Suprapubic skin (tissue), 4 donors: ENCODE results near the gene HCFC1. TPM values are rescaled to one million over a fixed set of nuclear protein-coding genes. Genes with fewer than 3 reads are reported as not detected.

Source experiments
- DNase-seq, 2 donors: peaks; one replicate each; pipeline ENCODE4 v3.0.0-alpha.2; 2019; ENCODE audit warnings: low spot score in 2 of 2
- H3K27ac ChIP-seq: fragments of 200-600 bp; sonication (generic); one replicate; pipeline ENCODE4 v1.5.1; 2019
- H3K27me3 ChIP-seq: fragments of 200-600 bp; sonication (generic); one replicate; pipeline ENCODE4 v1.5.1; 2019
- H3K36me3 ChIP-seq: fragments of 200-600 bp; sonication (generic); one replicate; pipeline ENCODE4 v1.5.1; 2019
- H3K4me1 ChIP-seq: fragments of 200-600 bp; sonication (generic); one replicate; pipeline ENCODE4 v1.5.1; 2019
- H3K4me3 ChIP-seq: fragments of 200-600 bp; sonication (generic); one replicate; pipeline ENCODE4 v1.5.1; 2019; ENCODE audit warnings: mild to moderate bottlenecking
- H3K9me3 ChIP-seq: fragments of 200-600 bp; sonication (generic); one replicate; pipeline ENCODE4 v1.5.1; 2019
- EP300 ChIP-seq: sonication (generic); formaldehyde crosslinking; IDR thresholded peaks from one replicate; pipeline ENCODE4 v1.6.1; 2017; ENCODE audit warnings: antibody characterized with exemption
- POLR2A ChIP-seq, 2 donors: fragments of 450-650 bp; IDR thresholded peaks; one replicate each; pipeline ENCODE4 v1.6.1; 2017; ENCODE audit warnings: antibody characterized with exemption in 2 of 2, mild to moderate bottlenecking in 2 of 2, moderate library complexity in 2 of 2
- POLR2AphosphoS5 ChIP-seq, 3 donors: sonication (generic); formaldehyde crosslinking; IDR thresholded peaks; one replicate each; pipeline ENCODE4 v1.6.1; 2017; ENCODE audit warnings: antibody characterized with exemption in 3 of 3
- WGBS: methylation state at CpG from one replicate; pipeline ENCODE4 v1.1.5; 2018; 5-methylcytosine and 5-hydroxymethylcytosine counted together
- total RNA-seq, 4 donors: library from RNA; depleted of rRNA; stranded (reverse); fragments of >200 nt; gene quantifications; one replicate each; pipeline ENCODE4 v1.1.0, GENCODE V29; 2016
- TF ChIP-seq, protein P1 (sequence below), 2 donors: fragments of 200-600 bp in 1 of 2; fragments of 450-650 bp in 1 of 2; sonication (generic) in 1 of 2; IDR thresholded peaks; one replicate each; pipeline ENCODE4 v1.5.1; 2016 to 2019; ENCODE audit warnings: antibody characterized with exemption in 2 of 2, mild to moderate bottlenecking in 1 of 2, moderate library complexity in 1 of 2

HCFC1 gene
- total RNA-seq, 4 donors from 2014 or later = 51.9 to 72.2 (median 55.3) TPM

- no peaks in the 10 kb centered on the region for H3K27me3 ChIP-seq
- no peak overlapping the region for H3K4me3 ChIP-seq
- no peaks in the 10 kb centered on the region for H3K9me3 ChIP-seq
- no peak for DNase-seq
- no peak overlapping the region for H3K27ac ChIP-seq
- TF ChIP-seq POLR2A (IDR thresholded peaks at IDR 0.05) = no peak
- TF ChIP-seq, protein P1, sequence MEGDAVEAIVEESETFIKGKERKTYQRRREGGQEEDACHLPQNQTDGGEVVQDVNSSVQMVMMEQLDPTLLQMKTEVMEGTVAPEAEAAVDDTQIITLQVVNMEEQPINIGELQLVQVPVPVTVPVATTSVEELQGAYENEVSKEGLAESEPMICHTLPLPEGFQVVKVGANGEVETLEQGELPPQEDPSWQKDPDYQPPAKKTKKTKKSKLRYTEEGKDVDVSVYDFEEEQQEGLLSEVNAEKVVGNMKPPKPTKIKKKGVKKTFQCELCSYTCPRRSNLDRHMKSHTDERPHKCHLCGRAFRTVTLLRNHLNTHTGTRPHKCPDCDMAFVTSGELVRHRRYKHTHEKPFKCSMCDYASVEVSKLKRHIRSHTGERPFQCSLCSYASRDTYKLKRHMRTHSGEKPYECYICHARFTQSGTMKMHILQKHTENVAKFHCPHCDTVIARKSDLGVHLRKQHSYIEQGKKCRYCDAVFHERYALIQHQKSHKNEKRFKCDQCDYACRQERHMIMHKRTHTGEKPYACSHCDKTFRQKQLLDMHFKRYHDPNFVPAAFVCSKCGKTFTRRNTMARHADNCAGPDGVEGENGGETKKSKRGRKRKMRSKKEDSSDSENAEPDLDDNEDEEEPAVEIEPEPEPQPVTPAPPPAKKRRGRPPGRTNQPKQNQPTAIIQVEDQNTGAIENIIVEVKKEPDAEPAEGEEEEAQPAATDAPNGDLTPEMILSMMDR (IDR thresholded peaks at IDR 0.05) = no peak
- no peak for TF ChIP-seq POLR2AphosphoS5 (IDR thresholded peaks at IDR 0.05)
- no peak for TF ChIP-seq EP300
- peaks cover 2% of the 10 kb centered on the region for H3K4me1 ChIP-seq
- no peaks in the 10 kb centered on the region for H3K36me3 ChIP-seq
- WGBS = 77% methylated on average over 15 of the region's 37 CpGs
Measured at GRCh38 chrX:153909024-153909979, 62.3 kb downstream of the HCFC1 start.

DNA sequence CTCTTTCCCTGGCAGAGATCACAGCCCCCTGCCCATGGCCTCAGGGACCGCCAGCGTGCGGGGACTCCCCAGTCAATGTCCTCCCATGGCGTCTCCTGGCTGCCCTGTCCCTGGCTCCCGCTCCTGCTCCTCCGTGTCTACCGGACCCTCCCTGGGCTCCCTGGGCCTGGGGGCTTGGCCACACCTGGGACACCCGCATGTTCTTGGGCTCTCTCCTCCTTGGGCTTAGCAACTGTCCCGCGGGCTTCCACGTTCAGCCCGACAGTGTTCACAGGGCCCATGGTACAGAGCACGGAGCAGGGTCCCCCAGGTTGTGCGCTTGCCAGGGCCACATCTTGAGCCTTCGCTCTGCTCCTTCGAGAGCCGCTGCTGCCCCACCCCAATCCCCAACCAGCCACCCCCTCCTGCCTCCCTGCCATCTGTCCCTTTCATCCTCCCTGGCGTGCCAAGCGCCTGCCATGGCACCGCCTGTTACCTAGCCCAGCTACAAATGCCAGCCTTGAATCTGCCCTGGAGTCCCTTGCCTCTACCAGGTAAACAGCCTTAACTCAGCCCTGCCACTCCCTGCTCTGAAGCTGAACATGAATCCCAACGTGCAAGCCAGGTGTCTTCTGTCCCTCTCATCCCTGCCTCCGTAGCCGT, 63.3 kb downstream of the HCFC1 start:
- TF ChIP-seq, protein P1 (IDR thresholded peaks at IDR 0.05) = no peak
- TF ChIP-seq EP300 = no peak
- no peak for TF ChIP-seq POLR2A (IDR thresholded peaks at IDR 0.05)
- TF ChIP-seq POLR2AphosphoS5 (IDR thresholded peaks at IDR 0.05) = no peak
- Histone ChIP-seq H3K27ac (no peak overlapping the region), H3K36me3 (no peaks in the 10 kb centered on the region), H3K4me1 (peaks cover 11% of the 10 kb centered on the region), H3K4me3 (no peak overlapping the region), H3K9me3 (no peaks in the 10 kb centered on the region), H3K27me3 (no peaks in the 10 kb centered on the region)
- 80% methylated on average over 19 of the region's 23 CpGs for WGBS
- DNase-seq = no peak

GRCh38 chrX:153907456-153907855, 64.2 kb downstream of the HCFC1 start:
- 75% methylated on average over 10 of the region's 12 CpGs for WGBS
- no peaks in the 10 kb centered on the region for H3K9me3 ChIP-seq
- no peak for DNase-seq
- H3K27ac ChIP-seq = no peak overlapping the region
- no peaks in the 10 kb centered on the region for H3K36me3 ChIP-seq
- TF ChIP-seq POLR2A (IDR thresholded peaks at IDR 0.05) (no peak), POLR2AphosphoS5 (IDR thresholded peaks at IDR 0.05) (no peak), EP300 (no peak)
- TF ChIP-seq, protein P1 (IDR thresholded peaks at IDR 0.05) = no peak
- H3K4me3 ChIP-seq = no peak overlapping the region
- peaks cover 11% of the 10 kb centered on the region for H3K4me1 ChIP-seq
- H3K27me3 ChIP-seq = no peaks in the 10 kb centered on the region

- TF ChIP-seq POLR2A (IDR thresholded peaks at IDR 0.05) (no peak), POLR2AphosphoS5 (IDR thresholded peaks at IDR 0.05) (no peak), EP300 (no peak)
- TF ChIP-seq, protein P1 (IDR thresholded peaks at IDR 0.05) = no peak
- Histone ChIP-seq H3K4me1 (peaks cover 14% of the 10 kb centered on the region), H3K27me3 (no peaks in the 10 kb centered on the region), H3K9me3 (no peaks in the 10 kb centered on the region), H3K27ac (no peak overlapping the region), H3K36me3 (no peaks in the 10 kb centered on the region), H3K4me3 (no peak overlapping the region)
- DNase-seq = no peak
- 78% methylated on average over 9 of the region's 27 CpGs for WGBS
Measured at GRCh38 chrX:153906126-153906917, 65.3 kb downstream of the HCFC1 start.
